ENCODE results near the gene UCN.
"Not testable (repeated sequence)": the region's sequence is repeated elsewhere in the genome, so short reads cannot be mapped to it uniquely, and the experiment has no call there.

Gene UCN

GRCh38 chr2:27282892-27283291, 25.4 kb downstream of the UCN start:
- DNase-seq (ENCODE audit: low read depth in 2 of 2), result no peak

GRCh38 chr2:27281855-27282559, 26.2 kb downstream of the UCN start, which contains the start of gene TRIM54:
TRIM54 (plus strand) TSS chr2:27282429; CDS start chr2:27282732, 303 bp downstream.
- DNase-seq (ENCODE audit: low read depth in 2 of 2), result no peak

- no peak for DNase-seq (ENCODE audit: low read depth in 2 of 2)
Measured at GRCh38 chr2:27281442-27281841, 26.8 kb downstream of the UCN start.

GRCh38 chr2:27280826-27281225, 27.4 kb downstream of the UCN start:
- no peak for DNase-seq (ENCODE audit: low read depth in 2 of 2)

GRCh38 chr2:27278010-27278409, 30.2 kb downstream of the UCN start:
- no peak for DNase-seq (ENCODE audit: low read depth in 2 of 2)

GRCh38 chr2:27275211-27276150, 32.8 kb downstream of the UCN start, which contains the start of gene DNAJC5G:
DNAJC5G (plus strand) TSS chr2:27275433; CDS start chr2:27276729, 1,296 bp downstream.
- no peak for DNase-seq (ENCODE audit: low read depth in 2 of 2)

GRCh38 chr2:27272537-27273522, 35.4 kb downstream of the UCN start:
- not testable (repeated sequence) for DNase-seq (ENCODE audit: low read depth in 2 of 2)

GRCh38 chr2:27271631-27272340, 36.5 kb downstream of the UCN start:
- DNase-seq (ENCODE audit: low read depth in 2 of 2), result no peak

- no peak for DNase-seq (ENCODE audit: low read depth in 2 of 2)
Measured at GRCh38 chr2:27270670-27271069, 37.6 kb downstream of the UCN start.

GRCh38 chr2:27270131-27270530, 38.1 kb downstream of the UCN start:
- no peak for DNase-seq (ENCODE audit: low read depth in 2 of 2)

- not testable (repeated sequence) for DNase-seq (ENCODE audit: low read depth in 2 of 2)
Measured at GRCh38 chr2:27268296-27268695, 39.9 kb downstream of the UCN start.

- DNase-seq (ENCODE audit: low read depth in 2 of 2), result no peak
Measured at GRCh38 chr2:27265536-27265870, 42.7 kb downstream of the UCN start.

- DNase-seq (ENCODE audit: low read depth in 2 of 2), result peak; percentile 7 to 56
Measured at GRCh38 chr2:27264753-27265535, 43.3 kb downstream of the UCN start.

- no peak for DNase-seq (ENCODE audit: low read depth in 2 of 2)
Measured at GRCh38 chr2:27264253-27264752, 43.9 kb downstream of the UCN start.

- no peak for DNase-seq (ENCODE audit: low read depth in 2 of 2)
Measured at GRCh38 chr2:27263287-27264252, 44.7 kb downstream of the UCN start.

GRCh38 chr2:27262379-27263286, 45.6 kb downstream of the UCN start, which contains the start of gene SLC30A3:
SLC30A3 (minus strand) TSS chr2:27263047; CDS start chr2:27262906, 141 bp downstream.
- peak; percentile 44 to 66 for DNase-seq (ENCODE audit: low read depth in 2 of 2)

- no peak for DNase-seq (ENCODE audit: low read depth in 2 of 2)
Measured at GRCh38 chr2:27261926-27262298, 46.3 kb downstream of the UCN start.
